SK-N-SH (cell line): ENCODE results near the gene USP10. TPM values are rescaled to one million over a fixed set of nuclear protein-coding genes. Genes with fewer than 3 reads are reported as not detected.

Source experiments
- CTCF ChIA-PET: fragments of 300-600, 350-600 bp; formaldehyde crosslinking; extraction: SDS; loops from one replicate; lab custom pipeline; 2021; lab: Yijun Ruan, JAX
- POLR2A ChIA-PET: fragments of 350-600 bp; sonication (Branson Sonifier 250); formaldehyde crosslinking; extraction: SDS; loops from one replicate; lab custom pipeline; 2020; ENCODE audit warnings: antibody characterized with exemption, inconsistent platforms; lab: Yijun Ruan, JAX
- DNase-seq: peaks from one replicate; pipeline ENCODE4 v3.0.0; 2012
- H2AFZ ChIP-seq: fragments of 200-600 bp; sonication (generic); 2 replicates; pipeline ENCODE4 v1.8.1; 2016; ENCODE audit warnings: antibody characterized with exemption, mild to moderate bottlenecking, low read depth
- H3F3A ChIP-seq: fragments of 200-600 bp; sonication (generic); replicated peaks from 2 replicates; pipeline ENCODE3; 2016; ENCODE audit warnings: antibody characterized with exemption, mild to moderate bottlenecking; ENCODE audit not compliant: insufficient read depth
- H3K27ac ChIP-seq, 2 experiments: fragments of 200-500 bp in 1 of 2; fragments of 200-600 bp in 1 of 2; sonication (Bioruptor generic) in 1 of 2; sonication (generic), shearing (Covaris generic) in 1 of 2; 2 replicates each; pipeline versions ENCODE4 v1.5.1 to v1.6.1; 2014 to 2016; ENCODE audit warnings: low read depth in 2 of 2, inconsistent platforms in 1 of 2, low read length in 1 of 2, mild to moderate bottlenecking in 1 of 2, mixed read lengths in 1 of 2
- H3K27me3 ChIP-seq: fragments of 200-600 bp; sonication (generic), shearing (Covaris generic); 2 replicates; pipeline ENCODE4 v1.6.1; 2016; ENCODE audit warnings: mixed run types; ENCODE audit not compliant: insufficient read depth
- H3K36me3 ChIP-seq, 2 experiments: fragments of 200-500 bp in 1 of 2; fragments of 200-600 bp in 1 of 2; sonication (Bioruptor generic) in 1 of 2; sonication (generic) in 1 of 2; replicated peaks in 1 of 2; 2 replicates each; pipeline versions ENCODE3 to v1.5.1; 2014 to 2016; ENCODE audit warnings: low read length in 1 of 2, mild to moderate bottlenecking in 1 of 2; ENCODE audit not compliant: insufficient read depth in 2 of 2, control insufficient read depth in 1 of 2
- H3K4me1 ChIP-seq, 2 experiments: fragments of 200-500 bp in 1 of 2; fragments of 200-600 bp in 1 of 2; sonication (Bioruptor generic) in 1 of 2; sonication (generic), shearing (Covaris generic) in 1 of 2; 2 replicates each; pipeline versions ENCODE4 v1.5.1 to v1.6.1; 2014 to 2016; ENCODE audit warnings: low read depth in 1 of 2, low read length in 1 of 2, mixed run types in 1 of 2; ENCODE audit not compliant: insufficient read depth in 2 of 2, control insufficient read depth in 1 of 2
- H3K4me2 ChIP-seq: fragments of 200-600 bp; sonication (generic), shearing (Covaris generic); 2 replicates; pipeline ENCODE4 v1.6.1; 2017; ENCODE audit warnings: mixed run types
- H3K4me3 ChIP-seq, 2 experiments: fragments of 200-500 bp in 1 of 2; fragments of 200-600 bp in 1 of 2; sonication (Bioruptor generic) in 1 of 2; sonication (generic), shearing (Covaris generic) in 1 of 2; 2 replicates each; pipeline versions ENCODE4 v1.5.1 to v1.8.1; 2014 to 2016; ENCODE audit warnings: low read depth in 2 of 2, inconsistent platforms in 1 of 2, low read length in 1 of 2, mild to moderate bottlenecking in 1 of 2, mixed read lengths in 1 of 2, moderate library complexity in 1 of 2
- H3K79me2 ChIP-seq: fragments of 200-600 bp; sonication (generic); 2 replicates; pipeline ENCODE4 v1.8.1; 2017; ENCODE audit warnings: mild to moderate bottlenecking; ENCODE audit not compliant: insufficient read depth
- H3K9ac ChIP-seq: fragments of 200-600 bp; sonication (generic); 2 replicates; pipeline ENCODE4 v1.6.1; 2017; ENCODE audit warnings: mixed run types
- H3K9me2 ChIP-seq: fragments of 200-600 bp; sonication (generic); 2 replicates; pipeline ENCODE4 v1.6.1; 2017; ENCODE audit warnings: mixed run types
- H3K9me3 ChIP-seq: fragments of 200-600 bp; sonication (generic); 2 replicates; pipeline ENCODE4 v1.6.1; 2017; ENCODE audit warnings: mixed run types, mild to moderate bottlenecking, moderate library complexity
- H4K20me1 ChIP-seq: fragments of 200-600 bp; sonication (generic); 2 replicates; pipeline ENCODE4 v1.6.1; 2017; ENCODE audit warnings: mild to moderate bottlenecking, mixed run types; ENCODE audit not compliant: insufficient read depth
- GABPA ChIP-seq: IDR thresholded peaks from 2 replicates; pipeline ENCODE4 v1.4.0; 2012; ENCODE audit warnings: low read depth, mild to moderate bottlenecking
- IRF3 ChIP-seq: fragments of 150-350 bp; IDR thresholded peaks from 2 replicates; pipeline ENCODE4 v1.6.1; 2016; ENCODE audit warnings: mild to moderate bottlenecking, low read depth, low read length
- MAX ChIP-seq: IDR thresholded peaks from 2 replicates; pipeline ENCODE4 v1.4.0; 2012; ENCODE audit warnings: low read depth
- MXI1 ChIP-seq: IDR thresholded peaks from 2 replicates; pipeline ENCODE4 v1.6.1; 2012; ENCODE audit warnings: mild to moderate bottlenecking, low read depth, low read length, improper control_type of control experiment
- NRF1 ChIP-seq: IDR thresholded peaks from 2 replicates; pipeline ENCODE4 v1.6.1; 2012; ENCODE audit warnings: low read depth, mild to moderate bottlenecking, low read length
- PBX3 ChIP-seq: IDR thresholded peaks from 2 replicates; pipeline ENCODE4; 2012
- POLR2AphosphoS5 ChIP-seq: IDR thresholded peaks from 2 replicates; pipeline ENCODE4 v1.6.1; 2012; ENCODE audit warnings: low read depth, low read length
- SIN3A ChIP-seq: IDR thresholded peaks from 2 replicates; pipeline ENCODE4 v1.6.1; 2012; ENCODE audit warnings: low read depth, mild to moderate bottlenecking, low read length, moderate library complexity, borderline replicate concordance
- TAF1 ChIP-seq: IDR thresholded peaks from 2 replicates; pipeline ENCODE4 v1.6.1; 2012; ENCODE audit warnings: low read depth, mild to moderate bottlenecking, low read length, moderate library complexity, borderline replicate concordance
- YY1 ChIP-seq: IDR thresholded peaks from 2 replicates; pipeline ENCODE4 v1.4.0; 2012; ENCODE audit warnings: low read depth, mild to moderate bottlenecking
- WGBS: methylation state at CpG from one replicate; pipeline ENCODE4 v1.1.6; 2017; ENCODE audit warnings: low lambda C conversion rate; 5-methylcytosine and 5-hydroxymethylcytosine counted together
- polyA plus RNA-seq, 3 experiments: library from polyadenylated mRNA; depleted of rRNA; stranded (reverse); fragments of >200 nt; gene quantifications; 2 replicates each; pipeline ENCODE4 v1.2.3, GENCODE V29; 2012

The USP10 gene
- polyA plus RNA-seq (2012; rRNA removed), result 41.6 and 49.2 TPM in 2 replicates
- 27.1 and 31.0 TPM in 2 replicates for polyA plus RNA-seq (2012; cell fraction: cytosol; rRNA removed)
- polyA plus RNA-seq (2012; cell fraction: nucleus; rRNA removed), result 103 and 133 TPM in 2 replicates

GRCh38 chr16:84699712-84700445 lies at the start of gene USP10:
Gene USP10 (plus strand): TSS chr16:84700000. CDS start chr16:84700091, 91 bp downstream.
- Histone ChIP-seq H3K36me3 (no peaks in the 10 kb centered on the region), H3K4me2 (peak within 1 kb of the TSS; percentile 95), H3K9me3 (no peaks in the 10 kb centered on the region), H3K4me1 (peaks cover 7 to 15% of the 10 kb centered on the region in 2 experiments; a peak in 2 of 4 replicates), H3K9ac (peak within 1 kb of the TSS; percentile 87), H3K27me3 (no peaks in the 10 kb centered on the region), H3K4me3 (peak within 1 kb of the TSS; percentile 65 to 91), H3K9me2 (no peaks in the 10 kb centered on the region), H3K27ac (peak within 1 kb of the TSS; percentile 58 to 71), H3K79me2 (peaks cover 51% of the 10 kb centered on the region)
- CTCF ChIA-PET, result interaction anchor here (0.7 to 6.0 kb wide), 5 partner anchors 26 to 77 kb away, joined by 3 to 39 read pairs (median 9); no protein-coding TSS in a partner anchor
- WGBS, result no CpG with 5 or more reads among the region's 97 CpGs
- TF ChIP-seq NRF1, result peak; percentile 93
- no peak for TF ChIP-seq IRF3
- TF ChIP-seq PBX3, result no peak
- TF ChIP-seq TAF1, result peak; percentile 67; the same call in 1 of the 2 replicates
- no peak for TF ChIP-seq SIN3A
- peak; percentile 23; the same call in 1 of the 2 replicates for TF ChIP-seq GABPA
- peak; percentile 79 for TF ChIP-seq MXI1
- peak; percentile 32; the same call in 1 of the 2 replicates for TF ChIP-seq MAX
- TF ChIP-seq YY1, result peak; percentile 82
- TF ChIP-seq POLR2AphosphoS5, result peak; percentile 60
- TF ChIP-seq, all 33 proteins: peak for 7
- POLR2A ChIA-PET, result interaction anchor here (1.0 kb wide), 1 partner anchor 57 kb away, joined by 3 read pairs; no protein-coding TSS in a partner anchor
- H2AFZ ChIP-seq, result peak within 1 kb of the TSS; percentile 84
- H4K20me1 ChIP-seq, result peaks cover 46% of the 10 kb centered on the region
- H3F3A ChIP-seq, result no peaks in the 10 kb centered on the region
- DNase-seq, result peak; percentile 100
